Memory B cell (primary cell): Measurements from ENCODE around the gene KLRD1.
"Not testable (repeated sequence)": the region's sequence is repeated elsewhere in the genome, so short reads cannot be mapped to it uniquely, and the experiment has no call there.

ENCODE experiments used
- ATAC-seq: fragments of 150-1000 bp; cut with Tn5 transposase; 2 replicates; pipeline ENCODE4 v1.10.0; 2021; ENCODE audit warnings: low read depth, mild to moderate bottlenecking, moderate library complexity
- DNase-seq, 2 donors: peaks; one replicate each; pipeline ENCODE4 v3.0.0; 2022; ENCODE audit warnings: low spot score in 2 of 2
- H3K27ac Mint-ChIP-seq: one replicate; pipeline ENCODE4 v1.8.0; 2022; ENCODE audit warnings: mild to moderate bottlenecking, moderate library complexity, mixed read lengths
- H3K27me3 Mint-ChIP-seq: one replicate; pipeline ENCODE4 v1.8.0; 2022; ENCODE audit warnings: mixed read lengths
- H3K36me3 Mint-ChIP-seq: one replicate; pipeline ENCODE4 v1.8.0; 2022; ENCODE audit warnings: mild to moderate bottlenecking, mixed read lengths
- H3K4me1 Mint-ChIP-seq: one replicate; pipeline ENCODE4 v1.8.0; 2022; ENCODE audit warnings: mixed read lengths
- H3K4me3 Mint-ChIP-seq: one replicate; pipeline ENCODE4 v1.8.0; 2022; ENCODE audit warnings: mild to moderate bottlenecking, moderate library complexity, mixed read lengths
- H3K9me3 Mint-ChIP-seq: one replicate; pipeline ENCODE4 v1.8.0; 2022; ENCODE audit warnings: mixed read lengths

KLRD1 gene

DNA sequence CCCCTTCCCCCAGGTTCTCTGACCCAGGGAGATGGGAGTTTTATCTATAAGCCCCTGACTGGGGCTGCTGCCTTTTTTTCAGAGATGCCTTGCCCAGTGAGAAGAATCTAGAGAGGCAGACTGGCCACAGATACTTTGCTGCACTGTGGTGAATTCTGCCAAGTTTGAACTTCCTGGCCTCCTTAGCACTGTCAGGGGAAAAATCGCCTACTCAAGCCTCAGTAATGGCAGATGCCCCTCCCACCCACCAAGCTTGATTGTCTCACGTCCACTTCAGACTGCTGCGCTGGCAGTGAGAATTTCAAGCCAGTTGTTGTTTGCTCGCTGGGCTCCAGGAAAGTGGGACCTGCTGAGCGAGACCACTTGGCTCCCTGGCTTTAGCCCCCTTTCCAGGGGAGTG, 50.5 kb downstream of the KLRD1 start:
- Mint-ChIP-seq H3K4me3 (no peak overlapping the region), H3K4me1 (peaks cover 12% of the 10 kb centered on the region), H3K27ac (no peak overlapping the region), H3K9me3 (no peaks in the 10 kb centered on the region), H3K36me3 (no peaks in the 10 kb centered on the region), H3K27me3 (peaks cover 4% of the 10 kb centered on the region)
- DNase-seq (no peak), ATAC-seq (no peak)

DNA sequence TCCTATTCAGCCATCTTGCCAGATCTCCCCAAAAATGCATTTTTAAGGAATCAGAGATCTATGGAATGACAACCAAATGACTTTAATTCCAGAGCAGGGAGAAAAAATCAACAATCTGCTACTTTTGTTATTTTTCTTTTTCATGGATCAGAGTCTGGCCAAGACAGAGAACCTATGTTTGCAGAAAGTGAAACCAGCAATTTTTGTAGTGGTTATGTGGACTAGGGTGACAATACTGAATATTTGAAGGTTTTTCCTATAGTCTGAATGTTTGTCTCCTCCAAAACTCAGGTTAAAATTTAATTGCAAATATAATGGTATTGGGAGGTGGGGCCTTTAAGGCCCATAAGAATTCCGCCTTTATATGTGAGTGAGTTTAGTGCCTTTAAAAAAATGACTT, 51.3 kb downstream of the KLRD1 start:
- no peaks in the 10 kb centered on the region for H3K9me3 Mint-ChIP-seq
- no peak for ATAC-seq
- no peak overlapping the region for H3K27ac Mint-ChIP-seq
- peaks cover 2% of the 10 kb centered on the region for H3K27me3 Mint-ChIP-seq
- H3K4me1 Mint-ChIP-seq, result peaks cover 12% of the 10 kb centered on the region
- DNase-seq, result no peak
- no peak overlapping the region for H3K4me3 Mint-ChIP-seq
- H3K36me3 Mint-ChIP-seq, result no peaks in the 10 kb centered on the region

DNA sequence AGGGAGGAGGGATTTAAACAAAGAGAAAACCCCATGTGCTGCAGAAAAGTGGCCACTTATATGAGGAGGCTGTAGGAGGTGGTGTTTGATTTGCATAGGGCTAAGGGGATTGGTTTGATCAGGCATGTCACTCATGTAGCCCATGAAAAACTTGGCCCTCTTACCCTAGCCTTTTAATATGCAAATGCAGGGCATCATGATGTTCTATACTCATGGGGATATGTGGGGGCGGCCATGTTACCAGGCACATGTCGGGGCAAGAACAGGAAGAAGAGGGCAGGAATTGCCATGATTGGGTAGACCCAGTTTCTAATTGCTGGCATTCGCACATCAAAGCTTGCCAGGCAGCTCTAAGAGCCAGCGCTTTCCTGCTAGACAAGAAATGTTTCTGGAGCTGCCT, 53.4 kb downstream of the KLRD1 start:
- H3K9me3 Mint-ChIP-seq, result no peaks in the 10 kb centered on the region
- no peaks in the 10 kb centered on the region for H3K36me3 Mint-ChIP-seq
- H3K4me1 Mint-ChIP-seq, result peaks cover 12% of the 10 kb centered on the region
- no peak overlapping the region for H3K4me3 Mint-ChIP-seq
- H3K27me3 Mint-ChIP-seq, result peaks cover 2% of the 10 kb centered on the region
- no peak overlapping the region for H3K27ac Mint-ChIP-seq
- no peak for ATAC-seq
- DNase-seq, result no peak

- Mint-ChIP-seq H3K36me3 (no peaks in the 10 kb centered on the region), H3K27me3 (peaks cover 2% of the 10 kb centered on the region), H3K4me1 (peaks cover 12% of the 10 kb centered on the region), H3K4me3 (no peak overlapping the region), H3K9me3 (no peaks in the 10 kb centered on the region), H3K27ac (no peak overlapping the region)
- ATAC-seq (no peak), DNase-seq (no peak)
Observed at GRCh38 chr12:10361622-10362021, 54.0 kb downstream of the KLRD1 start.

- DNase-seq (no peak), ATAC-seq (no peak)
- peaks cover 2% of the 10 kb centered on the region for H3K27me3 Mint-ChIP-seq
- H3K4me3 Mint-ChIP-seq, result no peak overlapping the region
- H3K9me3 Mint-ChIP-seq, result no peaks in the 10 kb centered on the region
- no peaks in the 10 kb centered on the region for H3K36me3 Mint-ChIP-seq
- H3K27ac Mint-ChIP-seq, result peak overlapping the region; percentile 21
- H3K4me1 Mint-ChIP-seq, result peaks cover 12% of the 10 kb centered on the region
Observed at GRCh38 chr12:10362325-10362724, 54.7 kb downstream of the KLRD1 start.

DNA sequence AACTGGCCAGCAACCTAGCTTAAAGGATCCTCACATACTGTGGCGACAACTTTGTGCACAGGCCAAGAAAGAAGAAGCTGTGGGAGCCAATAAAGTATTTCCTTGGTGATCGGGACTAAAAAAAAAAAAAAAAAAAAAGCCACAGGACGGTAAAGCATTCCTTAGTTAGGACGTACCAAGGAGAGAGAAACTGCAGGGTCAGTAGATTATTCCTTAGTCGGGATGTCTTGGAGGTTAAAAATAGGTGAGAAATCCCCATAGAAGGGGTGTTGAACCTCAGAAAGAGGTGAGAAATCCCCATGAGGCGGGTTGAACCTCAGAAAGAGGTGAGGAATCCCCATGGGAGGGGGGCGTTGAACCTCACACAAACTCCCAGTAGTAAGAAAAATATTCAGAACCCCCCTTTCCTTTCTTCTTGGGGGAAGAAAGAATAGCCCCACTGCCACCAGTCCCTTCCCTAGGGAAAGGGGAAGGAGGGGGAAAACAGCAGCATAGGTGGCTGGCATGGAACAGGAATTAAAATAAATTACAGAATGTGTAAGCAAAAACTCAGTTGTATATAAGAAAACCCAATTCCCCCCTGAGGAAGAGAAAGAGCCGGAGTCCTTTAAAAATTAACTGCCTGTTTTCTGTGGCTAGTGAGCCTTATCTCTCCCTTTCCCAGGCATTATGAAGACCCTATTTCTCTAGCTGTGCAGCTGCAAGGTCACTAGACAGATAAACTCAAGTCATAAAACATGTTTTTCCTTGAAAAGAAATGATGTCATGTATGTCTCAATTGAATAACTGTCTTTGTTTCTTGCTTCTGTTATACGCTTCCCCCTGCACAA, 55.4 kb downstream of the KLRD1 start:
- DNase-seq, result no peak
- Mint-ChIP-seq H3K27me3 (peaks cover 2% of the 10 kb centered on the region), H3K9me3 (peaks cover 2% of the 10 kb centered on the region), H3K4me3 (no peak overlapping the region), H3K4me1 (peaks cover 12% of the 10 kb centered on the region), H3K27ac (no peak overlapping the region), H3K36me3 (peaks cover 2% of the 10 kb centered on the region)
- no peak for ATAC-seq

DNA sequence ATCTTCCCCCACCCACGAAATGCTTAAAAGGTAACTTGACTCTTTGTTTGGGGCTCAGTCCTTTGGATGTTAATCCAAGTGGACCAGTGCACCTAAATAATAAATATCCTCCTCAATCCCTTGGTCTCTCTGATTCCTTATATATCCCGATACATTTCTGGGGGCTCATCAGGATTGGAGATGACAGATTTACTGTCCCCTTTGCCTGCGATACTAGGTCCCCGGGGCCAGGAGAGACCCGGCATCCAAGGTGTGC, 55.9 kb downstream of the KLRD1 start:
- Mint-ChIP-seq H3K27ac (no peak overlapping the region), H3K9me3 (peaks cover 4% of the 10 kb centered on the region), H3K4me3 (no peak overlapping the region), H3K27me3 (peaks cover 2% of the 10 kb centered on the region), H3K36me3 (peaks cover 6% of the 10 kb centered on the region), H3K4me1 (peaks cover 12% of the 10 kb centered on the region)
- no peak for ATAC-seq
- no peak for DNase-seq

- Mint-ChIP-seq H3K36me3 (peaks cover 9% of the 10 kb centered on the region), H3K27ac (no peak overlapping the region), H3K4me1 (peaks cover 12% of the 10 kb centered on the region), H3K9me3 (peaks cover 4% of the 10 kb centered on the region), H3K4me3 (no peak overlapping the region), H3K27me3 (no peaks in the 10 kb centered on the region)
- DNase-seq (peak; percentile 19 to 28), ATAC-seq (peak; percentile 53)
Observed at GRCh38 chr12:10363914-10364814, 56.5 kb downstream of the KLRD1 start.

- H3K27me3 Mint-ChIP-seq, result no peaks in the 10 kb centered on the region
- no peak overlapping the region for H3K4me3 Mint-ChIP-seq
- peaks cover 4% of the 10 kb centered on the region for H3K9me3 Mint-ChIP-seq
- ATAC-seq (peak; percentile 84), DNase-seq (peak; percentile 51 to 56)
- no peak overlapping the region for H3K27ac Mint-ChIP-seq
- H3K4me1 Mint-ChIP-seq, result peaks cover 12% of the 10 kb centered on the region
- H3K36me3 Mint-ChIP-seq, result peaks cover 9% of the 10 kb centered on the region
Observed at GRCh38 chr12:10364815-10365622, 57.3 kb downstream of the KLRD1 start.

- Mint-ChIP-seq H3K9me3 (peaks cover 4% of the 10 kb centered on the region), H3K27ac (no peak overlapping the region), H3K36me3 (peaks cover 13% of the 10 kb centered on the region), H3K27me3 (no peaks in the 10 kb centered on the region), H3K4me1 (peaks cover 10% of the 10 kb centered on the region), H3K4me3 (no peak overlapping the region)
- ATAC-seq (no peak), DNase-seq (no peak)
Observed at GRCh38 chr12:10365696-10366405, 58.2 kb downstream of the KLRD1 start.

DNA sequence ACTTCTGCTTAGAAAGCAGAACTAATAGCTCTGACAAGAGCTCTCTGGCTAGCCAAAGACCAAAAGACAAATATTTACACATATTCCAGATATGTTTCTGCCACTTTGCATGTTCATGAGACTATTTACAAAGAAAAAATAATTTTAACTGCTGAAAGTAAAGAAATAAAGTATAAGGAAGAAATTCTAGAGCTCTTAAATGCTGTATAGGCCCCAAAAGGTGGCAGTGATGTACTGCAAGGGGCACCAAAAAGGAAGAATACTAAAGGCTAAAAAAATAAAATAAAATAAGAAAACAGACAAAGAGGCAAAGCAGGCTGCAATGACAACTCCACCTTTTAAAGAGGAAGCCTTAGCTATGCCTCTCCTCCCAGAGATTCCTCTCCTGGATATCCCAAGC, 59.2 kb downstream of the KLRD1 start:
- H3K4me1 Mint-ChIP-seq, result peaks cover 5% of the 10 kb centered on the region
- H3K27ac Mint-ChIP-seq, result no peak overlapping the region
- peaks cover 13% of the 10 kb centered on the region for H3K36me3 Mint-ChIP-seq
- no peaks in the 10 kb centered on the region for H3K27me3 Mint-ChIP-seq
- peaks cover 4% of the 10 kb centered on the region for H3K9me3 Mint-ChIP-seq
- no peak for ATAC-seq
- H3K4me3 Mint-ChIP-seq, result no peak overlapping the region
- no peak for DNase-seq

- not testable (repeated sequence) for H3K4me1 Mint-ChIP-seq, H3K4me3 Mint-ChIP-seq, DNase-seq, ATAC-seq, H3K9me3 Mint-ChIP-seq, H3K27me3 Mint-ChIP-seq
- H3K27ac Mint-ChIP-seq, result peak overlapping the region; percentile 33
- peaks cover 13% of the 10 kb centered on the region for H3K36me3 Mint-ChIP-seq
Observed at GRCh38 chr12:10367714-10368113, 60.0 kb downstream of the KLRD1 start.
